ENCODE measurements around the gene MUS81. TPM values are rescaled to one million over a fixed set of nuclear protein-coding genes. Genes with fewer than 3 reads are reported as not detected.

Gene MUS81
- total RNA-seq, 2 donors from 2014 or later, result 65.2 to 77.2 TPM

DNA sequence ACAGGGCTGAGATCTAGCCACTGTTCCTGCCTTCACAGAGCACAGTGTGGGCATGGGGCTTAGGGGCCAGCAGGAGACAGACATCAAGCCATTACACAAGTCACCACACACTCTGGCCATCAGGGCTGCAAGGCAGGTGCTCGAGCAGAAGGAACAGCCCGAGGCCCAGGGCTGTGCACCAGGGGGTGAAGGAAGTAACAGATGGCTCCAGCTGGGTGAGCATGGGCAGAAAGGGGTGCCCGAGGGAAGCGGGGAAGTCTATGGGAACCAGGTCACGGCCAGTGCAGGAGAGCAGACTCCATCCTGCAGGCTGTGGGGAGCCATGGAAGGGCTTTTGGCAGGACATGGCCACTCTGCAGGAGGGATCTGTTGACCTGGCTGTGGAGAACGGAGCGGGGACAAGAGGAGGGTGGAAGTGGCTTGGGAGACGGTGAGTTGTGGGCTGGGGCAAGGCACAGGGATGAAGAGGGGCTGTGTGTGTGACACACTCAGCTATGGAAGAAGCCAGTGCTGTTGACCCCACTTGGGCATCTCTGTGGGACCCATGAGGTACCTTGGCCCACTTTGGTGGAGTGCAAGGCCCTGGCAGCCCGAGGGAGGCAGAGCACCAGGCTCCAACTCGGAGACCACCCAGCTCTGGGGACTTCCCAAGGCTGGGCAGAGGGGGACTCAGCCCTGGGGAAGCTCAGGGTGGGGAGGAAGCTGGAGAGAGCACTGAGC lies 55.0 kb downstream of the MUS81 start:
- no peaks in the 10 kb centered on the region for H3K27me3 Mint-ChIP-seq
- no peak overlapping the region for H3K4me3 Mint-ChIP-seq

DNA sequence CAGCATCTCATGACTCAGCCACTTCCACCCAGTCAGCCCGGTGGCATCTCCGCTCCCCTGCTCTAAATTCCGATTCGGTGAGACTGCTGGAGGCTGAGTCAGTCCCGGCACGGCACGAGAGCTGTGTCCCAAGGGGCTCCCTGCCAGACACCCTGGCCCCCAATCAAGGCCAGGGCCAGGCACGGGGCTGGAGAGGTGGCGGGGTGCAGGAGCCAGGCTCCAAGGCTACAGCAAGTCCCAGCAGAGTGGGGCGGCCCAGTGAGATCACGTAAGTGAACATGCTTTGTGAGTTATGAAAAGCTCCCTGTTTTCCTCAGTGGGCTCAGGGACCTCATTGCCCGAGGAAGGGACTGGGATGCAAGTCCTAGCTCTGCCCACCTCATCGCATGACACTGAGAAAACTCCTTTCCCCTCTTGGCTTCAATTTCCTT lies 55.6 kb downstream of the MUS81 start:
- H3K27me3 Mint-ChIP-seq, result no peaks in the 10 kb centered on the region
- peaks cover 14% of the 10 kb centered on the region for H3K4me1 Mint-ChIP-seq
- H3K27ac Mint-ChIP-seq, result no peak overlapping the region

More for the DNA sequence above, 55.0 kb downstream of the MUS81 start:
- H3K36me3 Mint-ChIP-seq (ENCODE audit: low read depth), result peaks cover 16% of the 10 kb centered on the region
- H3K9me3 Mint-ChIP-seq, result no peaks in the 10 kb centered on the region
- ATAC-seq (replicated peaks), result no peak
- H3K27ac Mint-ChIP-seq, result peak overlapping the region; percentile 48
- H3K4me1 Mint-ChIP-seq, result peaks cover 14% of the 10 kb centered on the region

More for the DNA sequence above, 55.6 kb downstream of the MUS81 start:
- H3K4me3 Mint-ChIP-seq, result no peak overlapping the region
- no peak for ATAC-seq (replicated peaks)
- no peaks in the 10 kb centered on the region for H3K9me3 Mint-ChIP-seq
- peaks cover 18% of the 10 kb centered on the region for H3K36me3 Mint-ChIP-seq (ENCODE audit: low read depth)

Other genes with a start within 250 kb of the MUS81 start
- 10 to 100 TPM; 64.9 to 83.2 TPM for gene MAP3K11, start 246.2 kb upstream of the MUS81 start, total RNA-seq
- 10 to 100 TPM; 20.8 to 39.1 TPM for gene PCNX3, start 244.7 kb upstream of the MUS81 start, total RNA-seq
- gene SIPA1, start 222.3 kb upstream of the MUS81 start, total RNA-seq, result 100 to 1,000 TPM; 135 to 144 TPM
- gene RELA, start 197.5 kb upstream of the MUS81 start, total RNA-seq, result 100 to 1,000 TPM in 1 of 2 donors, 10 to 100 TPM in 1; 82.5 to 150 TPM
- gene KAT5, start 148.2 kb upstream of the MUS81 start, total RNA-seq, result 10 to 100 TPM; 75.6 to 88.8 TPM
- 10 to 100 TPM; 57.4 to 92.9 TPM for gene RNASEH2C, start 139.6 kb upstream of the MUS81 start, total RNA-seq
- 10 to 100 TPM; 17.2 to 21.9 TPM for gene AP5B1, start 79.5 kb upstream of the MUS81 start, total RNA-seq
- gene OVOL1, start 73.4 kb upstream of the MUS81 start, total RNA-seq, result under 1 TPM in 1 of 2 donors, not detected in 1; 0.98 TPM
- gene SNX32, start 26.5 kb upstream of the MUS81 start, total RNA-seq, result 1 to 10 TPM; 1.6 to 6.6 TPM
- 1,000 to 10,000 TPM in 1 of 2 donors, 100 to 1,000 TPM in 1; 682 to 1,566 TPM for gene CFL1, start 2.3 kb upstream of the MUS81 start, total RNA-seq
- gene EFEMP2, start 12.4 kb downstream of the MUS81 start, total RNA-seq, result 10 to 100 TPM; 11.5 to 76.3 TPM
- gene CTSW, start 19.4 kb downstream of the MUS81 start, total RNA-seq, result 10 to 100 TPM in 1 of 2 donors, 1 to 10 TPM in 1; 5.4 to 23.6 TPM
- 100 to 1,000 TPM in 1 of 2 donors, 10 to 100 TPM in 1; 75.8 to 102 TPM for gene FIBP, start 28.0 kb downstream of the MUS81 start, total RNA-seq
- 10 to 100 TPM; 21.0 to 37.2 TPM for gene CCDC85B, start 30.2 kb downstream of the MUS81 start, total RNA-seq
- 10 to 100 TPM; 18.7 to 24.8 TPM for gene FOSL1, start 40.0 kb downstream of the MUS81 start, total RNA-seq
- gene C11orf68, start 58.6 kb downstream of the MUS81 start, total RNA-seq, result 10 to 100 TPM; 20.9 to 30.1 TPM
- 10 to 100 TPM; 85.3 to 94.5 TPM for gene DRAP1, start 59.0 kb downstream of the MUS81 start, total RNA-seq
- gene TSGA10IP, start 85.0 kb downstream of the MUS81 start, total RNA-seq, result not detected
- 10 to 100 TPM; 44.7 to 51.3 TPM for gene SART1, start 101.3 kb downstream of the MUS81 start, total RNA-seq
- 10 to 100 TPM; 47.6 to 66.3 TPM for gene EIF1AD, start 141.7 kb downstream of the MUS81 start, total RNA-seq
- 100 to 1,000 TPM; 158 to 245 TPM for gene BANF1, start 142.1 kb downstream of the MUS81 start, total RNA-seq
- gene CST6, start 151.6 kb downstream of the MUS81 start, total RNA-seq, result under 1 TPM in 1 of 2 donors, not detected in 1; 0.37 TPM
- 1 to 10 TPM in 1 of 2 donors, not detected in 1; 2.1 TPM for gene CATSPER1, start 166.0 kb downstream of the MUS81 start, total RNA-seq
- gene GAL3ST3, start 188.7 kb downstream of the MUS81 start, total RNA-seq, result under 1 TPM in 1 of 2 donors, not detected in 1; 0.45 TPM
- 100 to 1,000 TPM; 201 to 237 TPM for gene SF3B2, start 191.9 kb downstream of the MUS81 start, total RNA-seq
- gene PACS1, start 209.8 kb downstream of the MUS81 start, total RNA-seq, result 100 to 1,000 TPM in 1 of 2 donors, 10 to 100 TPM in 1; 84.5 to 105 TPM

All from activated T-helper 17 cell treated with anti-CD3 and anti-CD28 coated beads, Interleukin-2, amount 50 U/mL, for 72 hours (primary cell).